GM12891 (cell line): ENCODE results near the gene TBC1D12.

Source experiments
- POLR2A ChIP-seq: IDR thresholded peaks from 2 replicates; pipeline ENCODE4 v1.6.1; 2011; ENCODE audit warnings: low read depth, low read length, control low read depth
- POLR2AphosphoS5 ChIP-seq: IDR thresholded peaks from 2 replicates; pipeline ENCODE4 v1.6.1; 2011; ENCODE audit warnings: low read depth, low read length, control low read depth

GRCh38 chr10:94571081-94571480 lies 168.7 kb downstream of the TBC1D12 start:
- no peak for TF ChIP-seq POLR2A
- no peak for TF ChIP-seq POLR2AphosphoS5
